GM23338 (cell line): ENCODE results near the gene WNK2. TPM values are rescaled to one million over a fixed set of nuclear protein-coding genes. Genes with fewer than 3 reads are reported as not detected.

Experiments
- ATAC-seq: fragments of 200-7000 bp; cut with Tn5 transposase; 3 replicates; pipeline ENCODE4 v1.9.1; 2020
- DNase-seq: peaks from one replicate; pipeline ENCODE4 v3.0.0-alpha.2; 2015; ENCODE audit warnings: low spot score
- H2AFZ ChIP-seq: fragments of 200-600 bp; sonication (generic); 2 replicates; pipeline ENCODE4 v1.8.0; 2016; ENCODE audit warnings: antibody characterized with exemption, mild to moderate bottlenecking, moderate library complexity
- H3F3A ChIP-seq: fragments of 200-600 bp; sonication (generic); replicated peaks from 2 replicates; pipeline ENCODE4 v1.8.0; 2017; ENCODE audit warnings: antibody characterized with exemption, mixed run types, low read depth
- H3K27ac ChIP-seq: fragments of 200-600 bp; sonication (generic); 2 replicates; pipeline ENCODE4 v1.6.1; 2016; ENCODE audit warnings: low read depth
- H3K27me3 ChIP-seq: fragments of 200-600 bp; sonication (generic); 2 replicates; pipeline ENCODE4 v1.8.0; 2016; ENCODE audit warnings: mild to moderate bottlenecking, mixed run types, moderate library complexity; ENCODE audit not compliant: insufficient read depth
- H3K36me3 ChIP-seq: fragments of 200-600 bp; sonication (generic); 2 replicates; pipeline ENCODE4 v1.8.0; 2016; ENCODE audit warnings: mild to moderate bottlenecking; ENCODE audit not compliant: insufficient read depth
- H3K4me1 ChIP-seq: fragments of 200-600 bp; sonication (generic); 2 replicates; pipeline ENCODE4 v1.8.0; 2016; ENCODE audit warnings: mild to moderate bottlenecking, moderate library complexity; ENCODE audit not compliant: insufficient read depth
- H3K4me2 ChIP-seq: fragments of 200-600 bp; sonication (generic); 2 replicates; pipeline ENCODE4 v1.7.1; 2017; ENCODE audit warnings: mixed run types
- H3K4me3 ChIP-seq: fragments of 200-600 bp; sonication (generic); 2 replicates; pipeline ENCODE4 v1.6.1; 2016; ENCODE audit warnings: mixed run types
- H3K79me2 ChIP-seq: fragments of 200-600 bp; sonication (generic); replicated peaks from 2 replicates; pipeline ENCODE4 v1.8.0; 2017; ENCODE audit warnings: mild to moderate bottlenecking; ENCODE audit not compliant: insufficient read depth
- H3K9me2 ChIP-seq: fragments of 200-600 bp; sonication (generic); 2 replicates; pipeline ENCODE4 v1.8.0; 2017; ENCODE audit not compliant: insufficient read depth
- H4K20me1 ChIP-seq: fragments of 200-600 bp; sonication (generic); replicated peaks from 2 replicates; pipeline ENCODE4 v1.8.0; 2017; ENCODE audit warnings: mild to moderate bottlenecking; ENCODE audit not compliant: insufficient read depth
- H3K27ac Mint-ChIP-seq: 2 replicates; pipeline ENCODE4 v1.8.0; 2020; ENCODE audit warnings: inconsistent platforms, mild to moderate bottlenecking, moderate library complexity, mixed read lengths
- H3K27me3 Mint-ChIP-seq: 3 replicates; pipeline ENCODE4 v1.8.0; 2022; ENCODE audit warnings: low read depth, mild to moderate bottlenecking, moderate library complexity, mixed read lengths, inconsistent platforms; ENCODE audit not compliant: insufficient read depth, poor library complexity
- H3K36me3 Mint-ChIP-seq: 3 replicates; pipeline ENCODE4 v1.8.0; 2021; ENCODE audit warnings: low read depth, mild to moderate bottlenecking, inconsistent platforms, moderate library complexity, mixed read lengths
- H3K4me1 Mint-ChIP-seq: 3 replicates; pipeline ENCODE4 v1.8.0; 2020; ENCODE audit warnings: mild to moderate bottlenecking, inconsistent platforms, mixed read lengths
- H3K4me3 Mint-ChIP-seq: 3 replicates; pipeline ENCODE4 v1.8.0; 2021; ENCODE audit warnings: moderate library complexity, mild to moderate bottlenecking, inconsistent platforms, mixed read lengths
- H3K9me3 Mint-ChIP-seq: 3 replicates; pipeline ENCODE4 v1.8.0; 2020; ENCODE audit warnings: moderate library complexity, mild to moderate bottlenecking, inconsistent platforms, mixed read lengths
- NANOG ChIP-seq: IDR thresholded peaks from 2 replicates; pipeline ENCODE4 v1.6.1; 2016; ENCODE audit warnings: antibody characterized with exemption, borderline replicate concordance
- POLR2AphosphoS5 ChIP-seq: IDR thresholded peaks from 2 replicates; pipeline ENCODE4 v1.6.1; 2016; ENCODE audit warnings: antibody characterized with exemption, low read depth
- ZNF331 ChIP-seq: fragments of 250-450 bp; sonication (Bioruptor Pico); IDR thresholded peaks from 2 replicates; pipeline ENCODE4 v1.5.0; 2020; ENCODE audit warnings: low read depth, mild to moderate bottlenecking, moderate library complexity
- polyA plus RNA-seq: library from polyadenylated mRNA; unstranded; fragments of >200 nt; fragmentation: Nextera tagmentation; extraction: Ambion mirVana; gene quantifications from 2 replicates; pipeline ENCODE4 v1.2.1, GENCODE V29; 2016
- total RNA-seq: library from RNA; depleted of rRNA; stranded (reverse); fragments of >200 nt; shearing (Covaris generic); gene quantifications from 2 replicates; pipeline ENCODE4 v1.2.3, GENCODE V29; 2014
- TF ChIP-seq, protein P1 (sequence below): IDR thresholded peaks from 2 replicates; pipeline ENCODE4 v1.6.1; 2016; ENCODE audit warnings: antibody characterized with exemption
- TF ChIP-seq, protein P2 (sequence below): IDR thresholded peaks from one replicate; pipeline ENCODE4 v1.6.1; 2018; ENCODE audit warnings: antibody characterized with exemption; ENCODE audit not compliant: unreplicated experiment
- TF ChIP-seq, protein P3 (sequence below), 2 experiments: fragments of 200-600 bp in 1 of 2; sonication (generic) in 1 of 2; conservative IDR thresholded peaks; 2 replicates each; pipeline versions ENCODE4 v1.5.1 to v1.6.1; 2016 to 2017; ENCODE audit warnings: antibody characterized with exemption in 2 of 2, low read depth in 2 of 2, mild to moderate bottlenecking in 2 of 2, moderate library complexity in 1 of 2

Gene WNK2
- total and polyA plus RNA-seq, 2 experiments from 2014 or later, result 56.4 to 102 TPM

DNA sequence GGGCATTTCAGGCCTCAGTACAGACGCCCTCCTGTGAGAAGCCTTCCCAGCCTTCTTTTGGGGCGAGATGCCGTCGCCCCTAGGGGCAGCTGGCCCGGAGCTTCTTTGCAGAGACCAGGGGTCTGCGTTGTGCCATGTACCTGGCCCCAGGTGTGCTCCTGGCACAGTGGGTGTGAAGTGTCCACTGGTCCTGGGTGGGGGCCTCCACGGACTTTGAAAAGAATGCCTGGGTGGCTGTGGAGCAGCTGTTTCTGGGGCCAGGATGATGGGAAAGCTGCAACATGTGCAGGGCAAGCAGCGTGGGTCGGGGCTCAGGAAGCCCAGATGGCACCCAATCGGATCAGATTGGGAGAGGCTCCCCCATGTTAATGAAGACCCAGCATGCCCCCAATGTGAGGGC, 47.8 kb downstream of the WNK2 start (continued):
- TF ChIP-seq, protein P1, sequence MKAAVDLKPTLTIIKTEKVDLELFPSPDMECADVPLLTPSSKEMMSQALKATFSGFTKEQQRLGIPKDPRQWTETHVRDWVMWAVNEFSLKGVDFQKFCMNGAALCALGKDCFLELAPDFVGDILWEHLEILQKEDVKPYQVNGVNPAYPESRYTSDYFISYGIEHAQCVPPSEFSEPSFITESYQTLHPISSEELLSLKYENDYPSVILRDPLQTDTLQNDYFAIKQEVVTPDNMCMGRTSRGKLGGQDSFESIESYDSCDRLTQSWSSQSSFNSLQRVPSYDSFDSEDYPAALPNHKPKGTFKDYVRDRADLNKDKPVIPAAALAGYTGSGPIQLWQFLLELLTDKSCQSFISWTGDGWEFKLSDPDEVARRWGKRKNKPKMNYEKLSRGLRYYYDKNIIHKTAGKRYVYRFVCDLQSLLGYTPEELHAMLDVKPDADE, result no peak
- TF ChIP-seq ZNF331 (CRISPR knock-in tag) (no peak), POLR2AphosphoS5 (no peak), NANOG (no peak)
- TF ChIP-seq, protein P2, sequence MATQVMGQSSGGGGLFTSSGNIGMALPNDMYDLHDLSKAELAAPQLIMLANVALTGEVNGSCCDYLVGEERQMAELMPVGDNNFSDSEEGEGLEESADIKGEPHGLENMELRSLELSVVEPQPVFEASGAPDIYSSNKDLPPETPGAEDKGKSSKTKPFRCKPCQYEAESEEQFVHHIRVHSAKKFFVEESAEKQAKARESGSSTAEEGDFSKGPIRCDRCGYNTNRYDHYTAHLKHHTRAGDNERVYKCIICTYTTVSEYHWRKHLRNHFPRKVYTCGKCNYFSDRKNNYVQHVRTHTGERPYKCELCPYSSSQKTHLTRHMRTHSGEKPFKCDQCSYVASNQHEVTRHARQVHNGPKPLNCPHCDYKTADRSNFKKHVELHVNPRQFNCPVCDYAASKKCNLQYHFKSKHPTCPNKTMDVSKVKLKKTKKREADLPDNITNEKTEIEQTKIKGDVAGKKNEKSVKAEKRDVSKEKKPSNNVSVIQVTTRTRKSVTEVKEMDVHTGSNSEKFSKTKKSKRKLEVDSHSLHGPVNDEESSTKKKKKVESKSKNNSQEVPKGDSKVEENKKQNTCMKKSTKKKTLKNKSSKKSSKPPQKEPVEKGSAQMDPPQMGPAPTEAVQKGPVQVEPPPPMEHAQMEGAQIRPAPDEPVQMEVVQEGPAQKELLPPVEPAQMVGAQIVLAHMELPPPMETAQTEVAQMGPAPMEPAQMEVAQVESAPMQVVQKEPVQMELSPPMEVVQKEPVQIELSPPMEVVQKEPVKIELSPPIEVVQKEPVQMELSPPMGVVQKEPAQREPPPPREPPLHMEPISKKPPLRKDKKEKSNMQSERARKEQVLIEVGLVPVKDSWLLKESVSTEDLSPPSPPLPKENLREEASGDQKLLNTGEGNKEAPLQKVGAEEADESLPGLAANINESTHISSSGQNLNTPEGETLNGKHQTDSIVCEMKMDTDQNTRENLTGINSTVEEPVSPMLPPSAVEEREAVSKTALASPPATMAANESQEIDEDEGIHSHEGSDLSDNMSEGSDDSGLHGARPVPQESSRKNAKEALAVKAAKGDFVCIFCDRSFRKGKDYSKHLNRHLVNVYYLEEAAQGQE, result no peak

DNA sequence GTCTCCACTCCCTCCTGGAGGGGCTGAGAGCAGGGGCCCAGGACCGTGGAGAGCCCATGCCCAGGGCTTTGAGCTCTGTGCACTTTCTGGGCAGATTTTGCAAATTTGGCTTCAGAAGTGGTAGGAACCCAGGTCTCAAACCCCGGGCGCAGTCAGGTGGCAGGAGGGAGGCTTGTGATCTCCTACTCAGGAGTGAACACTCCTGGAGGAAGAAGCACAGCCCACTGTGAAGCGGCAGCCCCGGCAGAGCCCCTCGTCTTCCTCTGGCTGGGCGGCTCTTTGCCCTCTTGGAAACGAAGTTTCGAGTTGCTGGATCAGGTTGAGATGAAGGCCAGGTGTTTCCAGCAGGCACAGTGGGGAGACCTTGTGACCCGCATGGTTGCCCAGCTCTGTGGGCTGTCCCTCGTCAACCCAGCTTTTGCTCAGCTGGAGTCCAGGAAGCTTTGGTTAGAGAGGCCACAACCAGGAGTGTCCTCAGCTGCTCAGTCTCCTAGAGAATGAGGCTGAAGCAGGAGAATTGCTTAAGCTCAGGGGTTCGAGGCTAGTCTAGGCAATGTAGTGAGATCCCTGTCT, 48.5 kb downstream of the WNK2 start:
- DNase-seq, result no peak
- Histone ChIP-seq H4K20me1 (peaks cover 3% of the 10 kb centered on the region; the same call in 1 of the 2 replicates), H3F3A (no peaks in the 10 kb centered on the region), H3K4me2 (no peak overlapping the region), H3K27ac (no peak overlapping the region), H3K27me3 (no peaks in the 10 kb centered on the region), H3K79me2 (peaks cover 10% of the 10 kb centered on the region; the same call in 1 of the 2 replicates), H3K4me3 (no peak overlapping the region), H3K4me1 (no peaks in the 10 kb centered on the region), H3K36me3 (no peaks in the 10 kb centered on the region; the same call in 1 of the 2 replicates), H2AFZ (no peak overlapping the region), H3K9me2 (no peaks in the 10 kb centered on the region)
- Mint-ChIP-seq H3K27ac (no peak overlapping the region), H3K9me3 (no peaks in the 10 kb centered on the region; the same call in 2 of the 3 replicates), H3K27me3 (peaks cover 9% of the 10 kb centered on the region), H3K36me3 (no peaks in the 10 kb centered on the region; the same call in 2 of the 3 replicates), H3K4me3 (no peak overlapping the region), H3K4me1 (peaks cover 9% of the 10 kb centered on the region)
- peak; percentile 39 for ATAC-seq
- TF ChIP-seq, protein P1, result no peak
- TF ChIP-seq, protein P2, result no peak
- TF ChIP-seq, protein P3, sequence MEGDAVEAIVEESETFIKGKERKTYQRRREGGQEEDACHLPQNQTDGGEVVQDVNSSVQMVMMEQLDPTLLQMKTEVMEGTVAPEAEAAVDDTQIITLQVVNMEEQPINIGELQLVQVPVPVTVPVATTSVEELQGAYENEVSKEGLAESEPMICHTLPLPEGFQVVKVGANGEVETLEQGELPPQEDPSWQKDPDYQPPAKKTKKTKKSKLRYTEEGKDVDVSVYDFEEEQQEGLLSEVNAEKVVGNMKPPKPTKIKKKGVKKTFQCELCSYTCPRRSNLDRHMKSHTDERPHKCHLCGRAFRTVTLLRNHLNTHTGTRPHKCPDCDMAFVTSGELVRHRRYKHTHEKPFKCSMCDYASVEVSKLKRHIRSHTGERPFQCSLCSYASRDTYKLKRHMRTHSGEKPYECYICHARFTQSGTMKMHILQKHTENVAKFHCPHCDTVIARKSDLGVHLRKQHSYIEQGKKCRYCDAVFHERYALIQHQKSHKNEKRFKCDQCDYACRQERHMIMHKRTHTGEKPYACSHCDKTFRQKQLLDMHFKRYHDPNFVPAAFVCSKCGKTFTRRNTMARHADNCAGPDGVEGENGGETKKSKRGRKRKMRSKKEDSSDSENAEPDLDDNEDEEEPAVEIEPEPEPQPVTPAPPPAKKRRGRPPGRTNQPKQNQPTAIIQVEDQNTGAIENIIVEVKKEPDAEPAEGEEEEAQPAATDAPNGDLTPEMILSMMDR (conservative IDR thresholded peaks at IDR 0.05; ENCODE audit: low read depth in 2 of 2), result no peak
